ENCODE data around the gene GOT2. TPM values are rescaled to one million over a fixed set of nuclear protein-coding genes. Genes with fewer than 3 reads are reported as not detected.

The GOT2 gene
- total and polyA plus RNA-seq, 2 of the 8 experiments (the other 6 are each of a cell fraction or from before 2014, with no cell fraction given), result 62.9 to 223 TPM

DNA sequence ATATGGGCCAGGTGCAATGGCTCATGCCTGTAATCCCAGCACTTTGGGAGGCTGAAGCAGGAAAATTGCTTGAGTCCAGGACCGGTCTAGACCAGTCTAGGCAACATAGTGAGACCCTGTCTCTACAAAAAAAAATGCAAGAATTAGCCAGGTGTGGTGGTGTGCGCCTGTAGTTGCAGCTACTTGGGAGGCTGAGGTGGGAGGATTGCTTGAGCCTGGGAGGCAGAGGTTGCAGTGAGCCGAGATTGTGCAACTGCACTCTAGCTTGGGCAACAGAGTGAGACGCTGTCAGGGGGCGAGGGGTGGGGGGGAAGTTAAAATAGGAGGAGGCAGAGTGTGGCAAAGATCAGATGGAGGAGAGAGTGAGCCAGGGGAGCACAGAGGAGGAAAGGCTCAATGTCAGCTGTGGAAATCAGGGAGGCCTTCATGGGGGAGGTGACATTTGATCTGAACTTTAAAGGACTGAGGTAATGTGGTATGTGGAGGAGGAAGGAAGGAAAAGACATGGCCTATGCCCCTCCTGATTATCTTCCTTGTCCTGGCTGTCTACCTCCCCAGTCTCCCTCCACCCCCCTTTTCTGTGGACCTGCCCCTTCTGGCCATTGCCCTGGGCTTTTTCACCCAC lies 4.7 kb upstream of the GOT2 start:
- Histone ChIP-seq H3K79me2 (ENCODE audit: control insufficient read depth in 1 of 2, insufficient read depth in 2 of 2, low read length in 2 of 2) (no peaks in the 10 kb centered on the region), H3K18ac (ENCODE audit: extremely low read depth, low read length) (no peak overlapping the region), H4K5ac (ENCODE audit: insufficient read length, low read depth, low read length) (no peak overlapping the region), H3K36me3 (ENCODE audit: control insufficient read depth in 2 of 4, insufficient read depth in 4 of 4, low read length in 3 of 4) (no peaks in the 10 kb centered on the region), H3K9me3 (ENCODE audit: insufficient read depth in 2 of 2, low read depth in 1 of 2, low read length in 1 of 2) (no peaks in the 10 kb centered on the region), H3K79me1 (ENCODE audit: low read depth, low read length) (no peaks in the 10 kb centered on the region), H4K20me1 (replicated peaks in 1 of 2; ENCODE audit: control insufficient read depth in 1 of 2, insufficient read depth in 2 of 2, low read length in 2 of 2) (no peaks in the 10 kb centered on the region), H3K23ac (ENCODE audit: insufficient read length) (no peak overlapping the region), H4K8ac (ENCODE audit: extremely low read depth, insufficient read depth, low read length) (no peak overlapping the region), H3K23me2 (ENCODE audit: low read depth, low read length) (no peaks in the 10 kb centered on the region), H2BK5ac (ENCODE audit: low read depth, low read length) (no peak overlapping the region), H3K14ac (ENCODE audit: insufficient read length) (no peak overlapping the region), H2BK120ac (replicated peaks; ENCODE audit: low read depth, low read length) (no peak overlapping the region), H2BK20ac (ENCODE audit: low read length) (no peak overlapping the region), H3K4me2 (ENCODE audit: insufficient read depth in 1 of 2, low read depth in 2 of 2, low read length in 2 of 2) (no peak overlapping the region), H3K27me3 (replicated peaks in 1 of 4; ENCODE audit: control insufficient read depth in 3 of 4, extremely low read depth in 1 of 4, insufficient read depth in 3 of 4, low read length in 3 of 4) (no peaks in the 10 kb centered on the region), H2BK12ac (ENCODE audit: low read depth, low read length) (no peak overlapping the region), H2AFZ (ENCODE audit: low read length) (no peak overlapping the region), H3K4me1 (replicated peaks in 1 of 4; ENCODE audit: control insufficient read depth in 3 of 4, insufficient read depth in 4 of 4, low read length in 3 of 4) (peaks cover 0 to 2% (median 1%) of the 10 kb centered on the region in 4 experiments; a peak in 1 of 7 replicates), H4K91ac (replicated peaks; ENCODE audit: insufficient read length, low read length) (no peak overlapping the region), H3K9ac (replicated peaks in 1 of 4; ENCODE audit: extremely low read depth in 1 of 4, low read depth in 3 of 4, low read length in 3 of 4) (no peak overlapping the region), H2BK15ac (ENCODE audit: low read length) (no peak overlapping the region), H3K56ac (replicated peaks; ENCODE audit: insufficient read length, low read depth, low read length) (no peak overlapping the region), H2AK5ac (ENCODE audit: low read depth, low read length) (no peak overlapping the region), H3K4me3 (ENCODE audit: extremely low read depth in 1 of 4, insufficient read depth in 2 of 4, low read depth in 3 of 4, low read length in 4 of 4) (no peak overlapping the region), H3K27ac (ENCODE audit: low read depth, low read length) (no peak overlapping the region), H3K4ac (replicated peaks; ENCODE audit: insufficient read length, low read depth, low read length) (no peak overlapping the region)
- TF ChIP-seq SP2 (IDR thresholded peaks at IDR 0.05; ENCODE audit: low read length), result no peak
- 0 out of 2 replicates have a peak, but pooled peaks have one; percentile 15 for TF ChIP-seq CEBPB (IDR thresholded peaks at IDR 0.05; ENCODE audit: low read depth, low read length)
- WGBS, 2 experiments (ENCODE audit: extremely low coverage in 1 of 2, insufficient coverage in 1 of 2, insufficient read length in 1 of 2, insufficient replicate concordance in 2 of 2, low coverage in 1 of 2, low lambda C conversion rate in 2 of 2, missing lambda C conversion rate in 1 of 2), result 82% methylated on average over 5 of the region's 5 CpGs; no CpG with 5 or more reads in 1 of the 2 experiments
- DNase-seq (ENCODE audit: low read depth in 1 of 2, low spot score in 2 of 2), result no peak
- CTCF ChIA-PET (ENCODE audit: partially characterized antibody), result interaction anchor here (1.7 kb wide), 1 partner anchor 18 kb away, joined by 9 read pairs; no protein-coding TSS in a partner anchor
- FAIRE-seq, result no peak
- POLR2A ChIA-PET (ENCODE audit: partially characterized antibody), result interaction anchor here (1.3 kb wide), 1 partner anchor 54 kb away, joined by 4 read pairs; the partner anchor contains the start of gene SLC38A7
